GM12875 (cell line): Measurements from ENCODE around the gene CDCA5.
A peak's percentile ranks its signal among the peaks of the same experiment; 100 is the strongest.

Experiments
- H3K4me3 ChIP-seq: one replicate; pipeline ENCODE4 v1.5.1; 2011; ENCODE audit warnings: low read depth, low read length, control low read depth
- TF ChIP-seq, protein P1 (sequence below): IDR thresholded peaks from 2 replicates; pipeline ENCODE4 v1.5.1; 2011; ENCODE audit warnings: low read depth, mild to moderate bottlenecking, control low read depth, inconsistent platforms, low read length, moderate library complexity, borderline replicate concordance; ENCODE audit not compliant: insufficient read depth

CDCA5 gene

DNA sequence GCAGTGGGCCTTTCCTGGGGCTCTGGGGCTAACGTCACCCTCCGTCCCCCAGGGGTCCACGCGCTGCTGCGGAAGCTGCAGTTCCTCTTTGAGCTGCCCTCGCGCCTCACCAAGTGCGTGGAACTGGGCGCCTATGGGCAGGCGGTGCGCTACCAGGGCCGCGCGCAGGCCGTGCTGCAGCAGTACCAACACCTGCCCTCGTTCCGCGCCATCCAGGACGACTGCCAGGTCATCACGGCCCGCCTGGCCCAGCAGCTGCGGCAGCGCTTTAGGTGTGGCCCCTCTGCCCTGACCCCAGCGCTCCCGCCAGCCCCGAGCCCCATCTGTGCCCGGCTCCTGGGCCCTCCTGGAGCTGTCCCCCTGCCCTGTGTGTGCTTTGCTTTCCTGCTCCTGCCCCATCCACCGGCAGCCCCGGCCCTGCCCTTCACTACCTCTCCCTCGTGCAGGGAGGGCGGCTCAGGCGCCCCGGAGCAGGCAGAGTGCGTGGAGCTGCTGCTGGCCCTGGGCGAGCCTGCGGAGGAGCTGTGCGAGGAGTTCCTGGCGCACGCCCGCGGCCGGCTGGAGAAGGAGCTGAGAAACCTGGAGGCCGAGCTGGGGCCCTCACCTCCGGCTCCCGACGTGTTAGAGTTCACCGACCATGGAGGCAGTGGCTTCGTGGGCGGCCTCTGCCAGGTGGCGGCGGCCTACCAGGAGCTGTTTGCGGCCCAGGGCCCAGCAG lies 24.1 kb upstream of the CDCA5 start:
- TF ChIP-seq, protein P1, sequence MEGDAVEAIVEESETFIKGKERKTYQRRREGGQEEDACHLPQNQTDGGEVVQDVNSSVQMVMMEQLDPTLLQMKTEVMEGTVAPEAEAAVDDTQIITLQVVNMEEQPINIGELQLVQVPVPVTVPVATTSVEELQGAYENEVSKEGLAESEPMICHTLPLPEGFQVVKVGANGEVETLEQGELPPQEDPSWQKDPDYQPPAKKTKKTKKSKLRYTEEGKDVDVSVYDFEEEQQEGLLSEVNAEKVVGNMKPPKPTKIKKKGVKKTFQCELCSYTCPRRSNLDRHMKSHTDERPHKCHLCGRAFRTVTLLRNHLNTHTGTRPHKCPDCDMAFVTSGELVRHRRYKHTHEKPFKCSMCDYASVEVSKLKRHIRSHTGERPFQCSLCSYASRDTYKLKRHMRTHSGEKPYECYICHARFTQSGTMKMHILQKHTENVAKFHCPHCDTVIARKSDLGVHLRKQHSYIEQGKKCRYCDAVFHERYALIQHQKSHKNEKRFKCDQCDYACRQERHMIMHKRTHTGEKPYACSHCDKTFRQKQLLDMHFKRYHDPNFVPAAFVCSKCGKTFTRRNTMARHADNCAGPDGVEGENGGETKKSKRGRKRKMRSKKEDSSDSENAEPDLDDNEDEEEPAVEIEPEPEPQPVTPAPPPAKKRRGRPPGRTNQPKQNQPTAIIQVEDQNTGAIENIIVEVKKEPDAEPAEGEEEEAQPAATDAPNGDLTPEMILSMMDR, result no peak

DNA sequence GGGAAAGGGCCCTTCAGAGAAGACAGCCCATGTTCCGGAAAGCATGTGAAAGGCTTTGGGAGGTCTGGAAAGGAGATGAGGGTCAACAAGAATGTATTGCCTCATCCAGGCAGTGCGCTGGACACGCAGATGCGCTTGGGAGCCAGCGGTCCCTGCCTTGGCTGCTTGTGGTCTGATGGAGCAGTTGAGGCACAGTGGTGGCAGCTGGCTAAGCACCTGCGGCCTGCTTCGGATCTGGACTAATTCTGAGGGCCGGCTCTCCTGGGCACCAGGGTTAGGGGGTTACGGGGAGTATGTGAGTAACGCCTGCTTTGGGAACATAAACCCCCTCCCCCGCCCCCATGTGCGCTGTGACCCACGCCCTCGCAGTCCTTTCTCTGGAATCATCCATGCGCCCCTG lies 23.2 kb upstream of the CDCA5 start:
- H3K4me3 ChIP-seq, result no peak overlapping the region
- TF ChIP-seq, protein P1, result no peak

More for the DNA sequence above, 24.1 kb upstream of the CDCA5 start:
- H3K4me3 ChIP-seq, result no peak overlapping the region

DNA sequence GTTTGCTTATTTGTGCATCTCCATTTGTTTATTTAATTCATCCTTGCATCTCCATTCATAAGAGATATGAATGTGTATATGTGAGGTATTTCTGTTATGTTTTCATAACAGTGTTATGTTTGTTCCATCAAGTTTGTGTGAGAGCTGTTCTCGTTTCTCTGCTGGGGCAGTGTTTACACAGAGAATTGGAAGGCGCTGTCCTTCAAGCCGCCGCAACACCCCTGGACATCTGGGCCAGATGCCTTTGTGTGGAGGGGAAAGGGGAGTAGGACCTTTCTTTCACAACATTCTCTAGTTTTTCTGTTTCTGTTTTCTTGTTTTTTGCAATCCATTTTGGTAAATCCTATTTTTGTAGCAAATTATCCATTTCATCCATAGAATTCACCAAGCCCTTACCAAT lies 20.8 kb upstream of the CDCA5 start:
- H3K4me3 ChIP-seq, result no peak overlapping the region
- TF ChIP-seq, protein P1, result no peak

DNA sequence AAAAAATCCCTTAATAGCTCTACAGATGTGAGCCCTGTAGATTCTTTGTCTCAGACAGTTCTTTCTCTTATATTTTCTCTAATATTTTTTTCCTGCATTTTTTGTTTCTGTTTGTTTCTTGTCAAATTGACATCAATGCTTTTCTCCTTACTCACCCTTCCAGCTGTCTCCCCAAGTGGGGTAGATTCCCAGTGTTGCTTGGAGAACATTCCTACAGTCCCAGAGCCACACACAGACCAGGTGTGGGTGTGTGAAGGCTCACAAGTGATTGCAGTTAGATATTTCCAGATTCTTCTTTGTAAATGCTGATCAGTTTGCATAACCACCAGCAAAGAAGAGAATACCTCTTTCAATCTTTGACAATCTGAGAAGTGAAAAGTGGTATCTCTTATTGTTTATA lies 19.6 kb upstream of the CDCA5 start:
- TF ChIP-seq, protein P1, result no peak
- H3K4me3 ChIP-seq, result no peak overlapping the region

DNA sequence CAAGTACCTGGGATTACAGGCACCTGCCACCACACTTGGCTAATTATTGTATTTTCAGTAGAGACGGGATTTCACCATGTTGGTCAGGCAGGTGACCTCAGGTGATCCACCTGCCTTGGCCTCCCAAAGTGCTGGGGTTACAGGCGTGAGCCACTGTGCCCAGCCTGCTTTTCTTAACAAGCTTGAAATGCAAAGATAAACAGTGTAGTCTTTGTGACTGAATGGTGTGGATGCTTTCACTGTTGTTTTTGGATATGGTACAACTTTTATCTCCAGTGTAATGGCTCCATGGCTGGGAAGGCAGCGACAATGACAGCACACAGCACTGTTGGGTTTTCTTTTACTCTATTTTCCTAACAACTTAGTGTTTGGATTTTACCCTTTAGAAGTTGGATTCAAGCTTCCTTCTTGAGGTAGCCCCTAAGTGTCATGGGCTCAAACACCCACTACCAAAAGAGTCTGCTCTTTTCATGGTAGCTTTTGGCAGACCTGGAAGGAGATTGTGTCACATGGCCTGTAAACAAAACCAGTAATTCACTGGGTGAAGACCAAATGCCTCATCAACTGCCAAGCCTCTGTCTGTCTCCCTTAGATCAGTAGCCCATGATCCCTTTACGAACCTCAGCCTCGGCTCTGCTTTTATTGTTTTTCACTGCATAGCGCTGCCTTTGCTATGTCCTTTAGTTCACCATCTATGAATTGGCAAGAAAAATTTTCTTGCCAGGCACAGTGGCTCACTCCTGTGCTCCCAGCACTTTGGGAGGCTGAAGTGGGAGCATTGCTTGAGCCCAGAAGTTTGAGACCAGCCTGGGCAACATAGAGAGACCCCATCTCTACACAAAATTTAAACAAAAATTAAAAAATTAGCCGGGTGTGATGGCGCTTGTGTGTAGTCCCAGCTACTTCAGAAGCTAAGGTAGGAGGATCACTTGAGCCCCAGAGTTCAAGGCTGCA lies 18.6 kb upstream of the CDCA5 start:
- TF ChIP-seq, protein P1, result no peak
- H3K4me3 ChIP-seq, result no peak overlapping the region

GRCh38 chr11:65100674-65101350 lies 17.0 kb upstream of the CDCA5 start:
- no peak overlapping the region for H3K4me3 ChIP-seq
- TF ChIP-seq, protein P1, result no peak

DNA sequence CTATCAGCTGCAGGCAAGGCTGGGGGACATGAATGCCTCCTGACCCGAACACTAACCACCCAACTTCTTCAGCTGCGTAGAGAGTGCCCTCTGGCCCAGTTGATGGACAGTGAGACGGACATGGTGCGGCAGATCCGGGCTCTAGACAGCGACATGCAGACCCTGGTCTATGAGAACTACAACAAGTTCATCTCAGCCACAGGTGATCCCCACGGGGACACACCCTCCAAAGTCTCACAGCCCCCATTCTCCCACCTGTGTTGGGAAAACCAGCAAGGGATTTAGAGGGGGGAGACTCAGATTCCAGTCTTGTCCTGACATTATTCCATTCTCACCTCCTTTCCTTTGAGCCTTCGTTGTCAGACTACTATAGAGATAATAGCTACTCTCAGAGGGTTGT lies 13.1 kb upstream of the CDCA5 start:
- peak overlapping the region; percentile 65 for H3K4me3 ChIP-seq
- TF ChIP-seq, protein P1, result no peak
